H1 (cell line): ENCODE measurements around the gene HTRA1. TPM values are rescaled to one million over a fixed set of nuclear protein-coding genes. Genes with fewer than 3 reads are reported as not detected.

ENCODE experiments used
- CBX5 ChIP-seq: fragments of 300-800, 300-1000 bp; sonication (generic); IDR thresholded peaks from 2 replicates; pipeline ENCODE4 v1.7.1; 2016; ENCODE audit warnings: antibody characterized with exemption, low read length, low read depth
- CREB1 ChIP-seq: IDR thresholded peaks from 2 replicates; pipeline ENCODE4 v1.6.1; 2012; ENCODE audit warnings: inconsistent platforms
- E2F6 ChIP-seq: IDR thresholded peaks from 2 replicates; pipeline ENCODE4 v1.6.1; 2012; ENCODE audit warnings: inconsistent platforms
- NRF1 ChIP-seq: IDR thresholded peaks from 2 replicates; pipeline ENCODE4 v1.6.1; 2011; ENCODE audit warnings: mild to moderate bottlenecking, low read depth, low read length, improper control_type of control experiment
- RXRA ChIP-seq: IDR thresholded peaks from 2 replicates; pipeline ENCODE4 v1.6.1; 2011; ENCODE audit warnings: low read depth, mild to moderate bottlenecking, low read length, moderate library complexity; ENCODE audit not compliant: insufficient read depth
- TAF1 ChIP-seq: IDR thresholded peaks from 2 replicates; pipeline ENCODE4 v1.6.1; 2011; ENCODE audit warnings: mild to moderate bottlenecking, low read depth, low read length
- YY1 ChIP-seq: IDR thresholded peaks from 2 replicates; pipeline ENCODE4 v1.6.1; 2011; ENCODE audit warnings: low read depth, mild to moderate bottlenecking, low read length
- polyA plus RNA-seq, 7 experiments: library from polyadenylated mRNA; depleted of rRNA in 3 of 7; stranded (reverse) in 5 of 7; unstranded in 2 of 7; fragments of >200 nt in 5 of 7; fragments of 200-250 nt in 2 of 7; gene quantifications; 1 replicate in 5 of 7; 2 replicates in 1 of 7; 4 replicates in 1 of 7; pipeline versions ENCODE4 v1.2.1 to v1.2.3, GENCODE V29; 2011 to 2013; ENCODE audit warnings: missing spikeins in 2 of 7, mixed read lengths in 2 of 7
- total RNA-seq: library from RNA; stranded (reverse); fragmentation: NEBNext Ultra II Directional; extraction: Animal tissue kit (Norgen Biotek cat#: 25700); gene quantifications from 2 replicates; pipeline ENCODE4 v1.2.1, GENCODE V29; 2021
- TF ChIP-seq, protein P1 (sequence below): IDR thresholded peaks from 2 replicates; pipeline ENCODE4 v1.6.1; 2011; ENCODE audit warnings: low read depth, mild to moderate bottlenecking, low read length; ENCODE audit not compliant: insufficient read depth

The HTRA1 gene
- total and polyA plus RNA-seq, 2 of the 8 experiments (the other 6 are each of a cell fraction or from before 2014, with no cell fraction given), result 15.8 to 20.1 TPM

DNA sequence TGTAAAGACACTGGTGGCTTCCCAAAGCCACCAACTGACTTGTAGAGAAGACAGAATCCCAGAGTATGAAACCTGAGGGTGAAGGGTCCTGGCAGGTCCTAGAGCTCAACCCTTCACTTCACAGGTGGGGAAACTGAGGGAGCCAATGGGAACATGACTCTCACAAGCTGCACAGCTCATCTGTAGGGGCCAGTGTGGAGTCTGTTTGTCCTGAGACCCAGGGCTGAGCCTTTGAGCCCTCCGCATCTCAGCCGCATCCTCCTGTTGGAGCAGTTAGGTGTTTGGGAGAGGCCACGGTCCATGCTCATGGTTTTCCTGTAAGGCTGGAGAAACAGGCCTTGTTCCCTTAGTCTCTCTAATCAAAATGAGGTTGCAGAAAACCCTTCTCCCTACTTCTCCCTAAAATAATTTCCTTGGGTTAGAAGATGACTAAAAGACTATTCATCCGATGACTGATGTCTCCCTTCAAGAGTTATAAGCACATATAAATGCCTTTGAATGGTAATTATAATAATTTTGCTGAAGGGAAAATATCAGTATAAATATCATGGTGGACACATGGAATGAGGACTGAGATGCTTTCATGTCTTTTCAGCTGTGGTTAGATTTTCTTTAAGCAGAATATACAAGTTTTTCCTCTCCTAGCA lies 10.3 kb downstream of the HTRA1 start (continued):
- no peak for TF ChIP-seq E2F6
- no peak for TF ChIP-seq CBX5
- TF ChIP-seq, protein P1, sequence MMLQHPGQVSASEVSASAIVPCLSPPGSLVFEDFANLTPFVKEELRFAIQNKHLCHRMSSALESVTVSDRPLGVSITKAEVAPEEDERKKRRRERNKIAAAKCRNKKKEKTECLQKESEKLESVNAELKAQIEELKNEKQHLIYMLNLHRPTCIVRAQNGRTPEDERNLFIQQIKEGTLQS, result no peak
- no peak for TF ChIP-seq YY1
- no peak for TF ChIP-seq NRF1
- TF ChIP-seq TAF1, result no peak
- TF ChIP-seq RXRA, result no peak
- no peak for TF ChIP-seq CREB1
